Activated CD8-positive, alpha-beta memory T cell treated with anti-CD3 and anti-CD28 coated beads for 4 hours (primary cell): ENCODE results near the gene KIF3A.

Experiments used
- DNase-seq, 2 donors: peaks; one replicate each; pipeline ENCODE4 v3.0.0-alpha.2; 2020; ENCODE audit warnings: low read depth in 2 of 2

KIF3A gene

DNA sequence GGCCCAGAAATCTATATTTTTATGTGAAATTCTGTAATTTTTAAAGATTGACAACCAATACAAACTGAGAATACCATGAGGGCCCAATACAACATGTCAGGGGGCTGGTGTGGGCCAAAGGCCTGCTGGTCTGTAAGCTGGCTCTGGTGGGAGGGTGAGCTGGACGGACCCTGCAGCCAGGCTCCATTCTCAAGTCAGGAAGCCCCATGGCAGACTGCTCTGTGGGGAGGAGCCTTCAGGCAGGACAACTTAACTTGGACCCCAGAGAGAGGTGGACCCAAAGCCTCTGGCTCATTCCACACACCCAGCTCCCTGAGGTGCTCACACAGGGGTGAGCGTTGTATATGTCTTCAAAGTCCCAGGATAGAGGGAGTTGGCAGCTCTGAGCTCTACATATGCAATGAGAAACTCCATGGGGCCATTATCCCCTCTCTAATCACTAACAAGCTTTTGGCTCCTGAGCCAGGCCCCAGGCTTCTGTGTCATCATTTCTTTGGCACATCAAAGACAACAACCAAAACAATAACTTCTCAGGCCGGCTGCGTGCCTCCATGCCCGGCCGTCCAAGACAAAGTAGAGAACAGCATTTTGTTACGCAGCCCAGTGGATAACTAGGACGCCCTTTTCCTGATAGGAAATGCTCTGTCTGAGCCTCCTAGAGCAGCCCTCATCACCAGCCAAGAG lies 33.3 kb upstream of the KIF3A start:
- DNase-seq, result no peak

DNA sequence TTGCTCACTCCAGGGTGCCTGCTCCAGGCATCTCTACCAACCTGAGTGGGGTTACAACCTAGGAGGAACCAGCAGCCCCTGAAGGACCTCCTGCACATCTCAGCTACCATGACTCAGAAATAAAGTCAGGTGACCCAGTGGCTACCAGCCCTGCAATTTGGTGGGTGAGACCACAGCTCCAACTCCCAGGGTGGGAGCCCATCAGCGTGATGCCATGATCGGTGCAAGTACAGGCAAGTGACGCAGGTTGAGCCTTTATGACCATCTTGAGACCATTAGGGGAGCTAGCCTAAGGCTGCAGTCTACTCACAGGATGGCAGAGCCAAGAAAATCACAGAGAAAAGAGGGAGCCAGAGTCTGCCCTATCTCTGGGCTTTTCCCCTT lies 31.1 kb upstream of the KIF3A start:
- DNase-seq, result no peak

DNA sequence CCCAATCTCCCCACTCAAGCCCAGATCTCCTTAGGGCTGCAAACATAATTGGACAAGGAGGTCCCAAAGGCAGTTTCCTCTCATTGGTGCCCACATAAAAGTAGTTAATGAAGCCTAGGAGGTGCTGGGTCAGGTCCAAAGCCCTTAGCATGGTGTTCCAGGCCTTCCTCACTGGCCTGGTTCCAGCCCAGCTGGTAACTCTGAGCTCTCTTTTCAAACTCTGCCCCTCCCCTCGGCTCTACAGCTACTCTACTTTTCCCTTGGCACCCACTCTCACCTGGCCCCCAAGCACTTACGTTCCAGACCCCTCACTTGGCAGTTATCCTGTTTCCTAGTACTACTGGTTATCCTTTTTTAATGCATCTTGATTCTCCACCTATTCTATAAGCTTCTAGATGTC lies 29.8 kb upstream of the KIF3A start:
- DNase-seq, result no peak

DNA sequence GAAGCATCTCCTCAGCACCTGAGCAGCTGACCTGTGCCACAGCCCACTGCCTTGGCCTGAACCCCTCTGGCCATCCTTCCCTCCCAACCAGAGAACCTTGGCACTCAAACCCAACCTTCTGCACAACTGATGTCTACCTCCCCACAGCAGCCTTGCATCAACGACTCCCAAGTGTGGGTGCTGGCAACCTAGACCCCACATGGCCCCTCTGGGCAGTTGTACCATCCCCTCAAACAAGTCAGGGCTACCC lies 29.4 kb upstream of the KIF3A start:
- no peak for DNase-seq

DNA sequence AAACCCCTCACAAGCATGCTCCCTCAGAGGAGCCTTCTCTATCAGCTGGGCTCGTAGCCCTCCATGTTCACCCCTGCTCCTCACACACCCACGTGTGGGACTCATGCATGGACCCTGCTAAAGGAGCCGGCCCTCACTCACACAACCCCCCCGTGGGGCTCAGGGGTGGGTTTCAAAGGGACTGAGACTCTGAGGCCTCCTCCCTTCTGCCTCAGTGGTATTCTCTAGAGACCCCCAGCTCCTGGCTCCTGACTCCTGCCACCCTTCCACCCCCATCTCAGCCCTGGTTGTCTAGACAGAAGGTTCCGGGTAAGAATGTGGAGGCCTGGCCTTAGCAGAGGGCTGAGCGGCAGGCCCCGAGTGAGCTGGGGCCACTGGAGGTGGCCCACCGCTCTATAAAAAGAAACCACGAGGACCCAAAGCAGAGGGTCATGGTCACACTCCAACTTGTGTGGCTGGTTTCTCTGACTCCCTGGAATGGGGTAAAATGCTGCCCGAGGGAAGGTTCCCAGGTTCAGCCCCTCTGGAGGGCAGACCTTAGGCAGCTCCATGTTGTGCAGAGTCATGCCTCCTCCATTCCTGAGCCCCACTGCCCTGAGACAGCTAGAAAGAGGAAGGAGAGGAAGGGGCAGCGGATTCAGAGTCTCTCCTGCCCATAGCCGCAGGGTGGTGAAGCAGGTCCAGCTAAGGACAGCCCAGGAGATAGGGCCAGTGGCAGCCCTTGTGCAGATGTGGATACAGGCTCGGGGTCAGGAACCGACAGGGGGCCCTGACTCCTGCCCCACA lies 28.9 kb upstream of the KIF3A start:
- DNase-seq, result no peak

DNA sequence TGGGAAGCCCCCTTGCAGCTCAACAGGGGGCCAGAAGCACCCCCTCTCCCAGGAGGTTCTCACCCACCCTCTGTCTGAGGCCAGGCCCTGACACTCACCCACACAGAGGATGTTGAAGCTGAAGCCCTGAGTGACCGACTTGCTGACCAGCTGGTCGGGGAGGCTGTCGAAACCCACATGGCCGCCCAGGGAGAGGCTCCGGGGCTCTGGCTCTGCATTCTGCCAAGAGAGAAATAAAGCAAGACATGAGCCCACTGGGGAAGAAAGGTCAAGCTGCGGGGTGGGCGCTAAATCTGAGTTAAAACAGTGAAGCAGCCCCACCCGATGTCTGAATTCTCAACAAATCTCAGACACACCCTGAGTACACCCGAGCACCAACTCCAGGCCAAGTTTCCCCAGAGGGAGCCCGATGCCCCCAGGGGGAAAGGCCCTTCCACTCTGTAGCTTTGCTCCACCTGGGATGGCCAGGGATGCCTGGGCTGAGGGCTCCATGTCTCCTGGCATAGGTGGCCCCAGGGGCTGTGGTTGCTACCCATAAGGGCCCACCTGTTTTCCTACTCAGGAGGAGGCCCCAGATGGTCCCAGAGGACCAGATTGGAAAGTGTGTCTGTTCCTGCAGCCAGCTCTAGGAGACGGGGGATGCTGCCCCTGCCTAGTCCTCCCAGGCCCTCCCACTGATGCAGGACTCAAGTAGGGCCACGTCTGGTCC lies 28.1 kb upstream of the KIF3A start:
- no peak for DNase-seq

DNA sequence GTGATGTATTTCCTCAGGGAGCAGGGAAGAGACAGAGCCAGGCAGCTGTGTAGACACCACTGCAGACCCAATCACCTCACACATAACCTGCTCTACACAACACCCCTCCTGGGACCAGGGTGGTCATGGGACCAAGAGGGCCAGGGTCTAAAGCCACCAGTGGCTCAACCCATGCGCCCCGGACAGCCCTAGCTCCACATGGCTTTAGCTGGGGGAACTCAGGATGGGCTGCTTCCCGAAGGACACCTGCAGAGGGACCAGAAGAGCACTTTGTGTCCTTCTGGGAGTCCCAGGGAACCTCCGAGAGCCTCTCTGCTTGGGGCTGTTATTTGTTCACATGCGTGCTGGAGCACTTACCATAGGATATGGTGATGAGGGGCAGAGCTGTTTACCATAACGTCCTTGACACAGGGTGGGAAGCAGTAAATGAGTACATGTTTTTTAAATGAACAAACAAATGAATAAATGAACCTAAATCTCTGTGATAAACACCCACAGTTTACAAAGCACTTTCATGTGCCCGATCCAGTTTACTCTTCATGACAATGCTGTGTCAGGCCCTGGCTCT lies 27.4 kb upstream of the KIF3A start:
- DNase-seq, result no peak

DNA sequence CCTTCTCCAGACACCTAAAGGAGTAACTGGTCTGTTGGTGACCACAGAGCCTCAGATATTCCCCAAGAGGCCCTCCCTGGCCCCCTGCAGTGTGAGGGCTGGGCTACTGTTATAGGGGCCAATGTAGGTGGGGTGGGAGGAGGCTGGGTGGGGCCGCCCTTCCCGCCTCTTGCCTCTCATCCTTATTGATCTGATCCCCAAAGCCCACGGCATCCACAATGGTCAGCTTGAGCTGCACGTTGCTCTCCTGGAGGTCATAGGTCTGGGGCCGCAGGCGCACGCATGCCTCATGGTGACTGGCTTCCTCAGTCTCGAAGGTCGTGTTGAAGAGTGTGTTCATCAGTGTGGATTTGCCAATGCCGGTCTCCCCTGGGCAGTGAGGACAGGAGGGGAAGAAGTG lies 26.7 kb upstream of the KIF3A start:
- DNase-seq, result no peak

DNA sequence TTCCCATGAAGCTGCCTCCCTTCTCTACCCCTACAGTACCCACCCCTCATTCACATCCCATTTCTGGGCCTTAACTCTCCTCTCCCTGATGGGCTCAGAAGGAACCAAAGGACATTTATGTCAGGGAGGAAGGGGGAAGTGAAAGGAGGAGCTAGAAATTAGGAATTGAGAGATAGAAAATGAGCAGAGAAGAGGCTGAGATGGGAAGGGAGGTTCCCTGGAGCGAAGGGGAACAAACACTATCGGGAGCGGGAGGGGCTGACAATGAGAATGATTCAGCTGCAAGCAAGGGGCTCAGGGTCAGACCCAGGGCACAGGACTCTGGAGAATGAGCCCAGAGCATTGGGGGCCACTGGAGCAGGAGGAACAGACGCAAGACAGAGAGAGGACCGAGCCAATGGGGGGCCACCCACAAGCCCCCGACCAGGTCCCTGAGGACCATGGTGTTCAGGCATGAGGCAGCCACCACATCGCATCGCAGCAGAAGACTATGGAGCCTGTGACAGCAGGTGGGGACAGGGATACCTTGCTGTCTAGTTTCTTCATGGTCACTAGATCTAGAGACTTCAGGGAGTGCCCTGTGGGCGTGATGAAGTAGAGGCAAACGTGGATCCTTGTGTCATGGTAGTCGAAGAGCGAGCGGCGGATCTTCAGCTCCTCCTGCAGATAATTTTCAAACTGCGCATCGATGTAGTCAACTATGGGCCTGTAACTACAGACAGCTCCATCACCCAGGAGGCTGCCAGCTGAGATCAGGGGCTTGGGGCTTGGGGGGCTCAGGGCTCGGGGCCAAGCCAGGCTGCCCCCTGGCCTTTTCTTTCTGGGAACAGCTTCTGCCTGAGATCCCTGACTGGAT lies 26.1 kb upstream of the KIF3A start:
- no peak for DNase-seq

DNA sequence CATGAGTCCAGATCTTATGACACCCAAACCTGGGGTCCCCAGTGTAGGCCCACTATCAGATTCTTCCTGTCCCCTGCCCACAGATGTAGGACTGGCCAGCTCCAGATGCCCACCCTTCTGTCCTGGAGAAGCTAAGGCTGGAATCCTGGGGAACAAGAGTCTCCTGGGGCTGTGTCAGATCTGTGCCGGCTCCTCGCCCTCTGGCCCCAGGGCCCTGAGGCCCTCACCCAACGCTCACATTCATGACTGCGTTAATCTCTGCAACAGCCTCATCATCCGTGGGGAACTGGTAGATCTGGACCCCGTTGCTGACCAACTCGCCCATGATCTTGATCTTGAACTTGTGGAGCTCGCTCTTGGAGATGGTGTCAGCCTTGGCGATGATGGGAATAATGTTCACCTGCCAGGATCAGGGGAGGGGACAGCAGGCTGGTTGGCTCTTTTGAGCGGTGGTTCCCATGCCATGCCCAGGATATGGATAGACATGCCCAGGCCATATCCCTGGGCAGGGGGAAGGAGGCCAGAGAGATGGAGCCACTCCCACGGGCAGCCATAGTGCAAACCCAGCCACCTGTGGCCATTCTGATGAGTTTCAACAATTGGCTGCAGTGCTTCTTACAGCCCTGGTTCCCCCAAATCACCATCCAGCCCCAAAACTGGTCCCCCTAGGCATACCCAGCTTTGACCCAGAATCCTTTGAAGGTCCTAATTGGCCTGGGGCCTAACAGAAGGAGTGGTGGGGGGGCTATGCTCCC lies 25.1 kb upstream of the KIF3A start:
- no peak for DNase-seq

DNA sequence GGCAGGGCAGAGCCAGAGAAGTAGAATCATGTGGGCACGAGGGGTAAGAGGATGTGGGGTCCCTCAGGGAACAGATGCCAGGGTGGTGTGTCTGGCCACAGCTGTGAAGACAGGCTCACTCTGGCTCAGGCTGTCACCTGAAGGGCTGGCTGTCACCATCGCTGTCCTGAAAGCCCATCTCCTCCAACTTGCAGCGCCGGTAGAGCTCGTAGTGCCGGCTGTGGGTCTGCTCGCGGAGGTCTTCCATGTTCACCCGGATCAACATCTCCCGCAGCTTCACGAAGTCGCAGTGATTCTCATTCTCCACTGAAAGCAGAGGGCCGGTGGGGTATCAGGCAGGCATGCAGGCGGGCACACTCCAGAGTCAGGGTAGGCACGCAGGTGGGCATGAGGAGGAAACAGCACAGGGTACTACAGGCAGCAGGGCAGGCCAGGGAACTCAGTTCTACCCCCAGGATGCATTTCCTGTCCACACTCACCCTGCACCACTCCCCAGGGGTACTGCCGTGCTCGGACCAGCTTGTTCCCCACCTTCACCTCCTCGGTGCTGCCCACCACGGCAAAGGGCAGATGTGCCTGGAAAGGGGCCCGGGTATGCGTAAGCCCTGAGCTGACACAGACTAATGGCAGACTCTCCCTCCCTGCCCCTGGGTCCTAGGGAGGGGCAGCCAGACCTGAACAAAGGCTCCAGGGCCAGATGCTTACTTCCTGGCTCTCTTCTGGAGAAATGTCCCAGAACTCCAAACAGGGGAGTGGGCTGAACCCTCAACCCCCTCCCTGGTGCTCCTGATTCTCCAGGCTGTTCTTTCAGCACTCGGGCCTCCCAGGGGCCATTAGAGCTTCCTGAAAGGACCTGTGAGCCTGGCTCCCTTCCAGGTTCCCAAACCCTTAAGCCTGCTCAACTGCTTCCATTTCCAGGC lies 24.2 kb upstream of the KIF3A start:
- DNase-seq, result no peak

DNA sequence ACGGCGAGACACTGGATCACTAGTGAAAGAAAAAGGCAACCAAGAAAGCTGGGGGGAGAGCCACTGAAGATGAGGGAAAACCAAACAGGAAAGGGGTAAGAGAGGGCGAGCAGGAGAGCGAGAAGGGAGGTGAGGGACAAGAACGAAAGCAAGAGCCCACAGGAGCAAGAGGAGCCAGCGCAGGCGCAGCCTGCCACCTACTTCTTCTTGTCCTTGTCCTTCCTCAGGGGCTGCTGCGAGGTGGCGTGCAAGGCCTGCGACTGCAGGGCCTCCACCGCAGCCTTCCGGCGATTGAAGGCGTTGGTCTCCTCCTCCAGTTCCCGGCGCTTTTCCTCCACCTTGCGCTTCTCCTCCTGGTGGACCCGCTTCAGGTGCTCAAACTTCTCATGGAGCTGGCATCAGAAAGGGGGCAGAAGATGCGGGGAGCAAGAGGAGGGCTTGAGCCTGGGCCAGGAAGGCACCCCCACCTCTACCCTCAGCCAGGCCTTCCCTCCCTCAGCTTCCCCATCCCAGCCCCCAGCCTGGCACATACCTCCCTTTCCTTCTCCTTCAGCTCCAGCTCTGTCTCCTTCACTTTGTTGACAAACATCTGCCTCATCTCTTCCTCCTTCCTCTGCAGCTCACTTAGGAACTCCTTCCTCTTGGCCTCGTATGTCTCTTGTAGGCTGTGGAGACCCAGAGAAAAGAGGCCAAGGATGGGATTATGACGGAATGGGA lies 23.4 kb upstream of the KIF3A start:
- no peak for DNase-seq

DNA sequence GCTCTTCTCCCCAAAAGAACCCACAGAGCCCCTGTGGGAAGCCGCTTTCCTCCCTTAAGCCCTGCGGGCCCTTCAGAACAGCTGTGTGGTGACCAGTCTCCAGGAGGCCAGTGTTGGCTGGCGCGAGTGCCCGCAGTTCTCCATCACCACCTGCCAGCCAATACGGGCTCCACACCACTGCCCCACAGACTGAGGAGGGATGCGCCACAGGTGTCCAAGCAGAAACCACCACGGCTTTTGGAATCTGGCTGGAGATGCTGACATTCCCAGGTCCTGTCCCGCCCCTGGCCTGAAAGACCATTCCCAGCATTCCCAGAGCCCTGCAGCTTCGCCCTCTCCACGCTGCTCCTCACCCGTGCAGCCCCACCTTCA lies 22.7 kb upstream of the KIF3A start:
- no peak for DNase-seq

DNA sequence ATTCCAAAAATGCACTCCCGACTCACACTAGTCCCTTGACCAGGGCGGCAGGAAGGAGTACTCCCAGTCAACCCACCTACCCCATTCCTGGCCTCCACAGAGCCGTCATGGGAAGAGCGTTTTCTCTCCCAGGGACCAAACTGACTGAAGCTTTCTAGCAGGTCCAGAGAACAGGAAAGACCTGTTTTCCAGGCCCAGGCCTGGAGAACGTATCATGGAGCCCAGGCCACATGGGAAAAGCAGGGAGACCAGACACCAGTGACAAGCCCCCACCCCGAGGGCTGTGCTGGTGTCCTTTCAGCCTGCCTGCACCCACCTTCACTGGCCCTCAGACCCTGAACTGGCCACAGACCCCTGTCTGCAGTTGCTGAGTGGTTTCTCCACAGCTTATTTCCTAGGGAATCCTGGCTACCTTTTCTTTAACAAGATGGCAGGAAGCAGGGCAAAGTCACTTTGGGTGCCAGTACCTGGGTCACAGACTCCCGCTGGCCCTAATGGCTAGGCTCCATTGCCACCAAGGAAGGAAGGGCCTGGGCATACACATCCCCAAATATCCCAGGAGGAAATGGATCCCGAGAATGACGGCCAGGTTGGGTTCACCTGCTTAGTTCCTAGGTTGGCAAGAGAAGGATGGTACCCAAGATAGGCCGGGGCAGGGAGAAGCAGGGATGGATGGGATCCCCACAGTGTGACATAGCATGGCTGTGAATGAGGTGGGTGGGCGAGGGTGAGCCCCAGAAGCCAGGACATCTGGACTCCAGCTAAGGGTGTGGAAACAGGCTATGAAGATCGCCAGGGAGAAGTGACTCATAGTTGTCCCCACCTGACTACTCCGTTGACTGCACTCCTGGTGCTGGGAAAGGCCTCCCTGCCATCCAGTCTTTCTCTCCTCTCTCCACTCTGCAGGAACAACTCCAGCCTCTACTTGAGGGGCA lies 22.0 kb upstream of the KIF3A start:
- no peak for DNase-seq

DNA sequence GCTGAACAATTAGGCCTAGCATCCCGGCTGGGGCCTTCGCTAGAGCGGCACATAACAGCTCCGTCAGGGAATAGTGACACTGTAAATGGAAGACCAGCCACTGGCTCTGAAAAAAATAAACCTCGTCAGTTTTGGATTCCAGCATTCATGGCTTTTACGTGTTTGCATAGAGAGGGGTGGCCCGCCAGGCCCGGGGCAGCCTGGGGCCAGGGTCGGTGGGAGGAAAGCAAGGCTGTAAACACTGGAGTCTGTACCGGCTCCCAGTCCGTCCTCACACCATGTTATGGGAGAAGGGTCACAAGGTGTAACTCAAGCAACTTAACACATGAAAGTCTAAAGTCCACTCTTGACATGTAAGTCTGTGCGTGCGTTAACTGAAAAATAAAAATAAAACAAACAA lies 21.1 kb upstream of the KIF3A start:
- no peak for DNase-seq

DNA sequence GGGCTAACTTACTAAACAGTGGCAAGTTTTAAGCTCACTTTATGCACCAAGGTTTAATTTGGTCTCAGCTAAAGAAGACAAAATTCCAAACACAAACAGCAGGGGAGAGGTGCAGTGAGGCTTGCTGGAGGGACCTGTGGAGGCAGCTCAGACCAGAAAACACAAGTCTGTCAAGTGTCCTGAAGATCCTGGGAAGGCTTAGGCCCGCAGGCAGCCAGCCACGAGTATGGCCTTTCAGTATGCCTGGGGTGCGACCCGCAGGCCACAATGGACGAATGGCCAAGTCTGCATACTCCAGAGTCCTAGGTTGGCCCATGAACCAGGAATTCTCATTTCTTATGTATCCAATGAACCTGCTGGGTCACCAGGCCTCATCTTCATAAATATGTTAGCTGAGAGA lies 19.2 kb upstream of the KIF3A start:
- no peak for DNase-seq

DNA sequence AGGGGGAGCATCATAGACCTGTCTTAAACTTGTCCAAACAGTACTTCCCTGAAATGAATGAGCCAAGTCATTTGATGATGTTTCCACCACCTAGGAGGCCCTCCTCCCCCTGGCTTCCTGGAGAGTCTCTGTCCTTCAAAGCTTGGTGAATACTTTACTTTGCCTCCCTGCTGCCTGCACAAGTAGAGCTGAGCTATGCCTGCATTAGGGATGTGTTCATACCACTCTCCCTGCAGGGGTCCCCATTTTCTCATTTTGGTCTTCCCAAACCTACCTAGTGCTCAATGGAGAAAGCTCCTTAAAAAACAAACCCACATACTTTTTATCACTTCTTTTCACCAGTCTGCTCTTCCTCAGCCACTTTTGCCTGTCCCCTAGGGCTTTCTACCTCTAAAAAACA lies 17.6 kb upstream of the KIF3A start:
- DNase-seq, result no peak

DNA sequence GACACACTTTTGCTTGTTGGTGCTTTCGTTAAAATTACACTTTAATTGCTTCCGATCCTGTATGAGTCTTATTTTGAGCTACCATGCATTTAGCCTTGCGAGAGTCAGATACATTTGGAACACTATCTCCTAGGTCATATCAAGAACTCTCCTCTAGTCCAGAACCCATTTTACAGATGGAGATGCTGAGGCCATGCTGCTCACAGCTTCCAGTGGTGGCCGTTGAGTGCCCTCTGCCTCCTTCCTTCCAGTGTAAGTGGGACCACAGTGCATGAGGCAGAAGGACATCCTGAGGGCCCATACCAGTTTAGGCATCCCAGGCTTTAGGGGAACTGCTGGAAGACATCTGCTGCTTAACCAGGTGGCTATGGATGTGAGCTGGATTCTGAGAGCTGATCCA lies 16.8 kb upstream of the KIF3A start:
- no peak for DNase-seq
